Measurements from ENCODE around the gene APBB1IP. TPM values are rescaled to one million over a fixed set of nuclear protein-coding genes. Genes with fewer than 3 reads are reported as not detected.

The APBB1IP gene
- total and polyA plus RNA-seq, 9 of the 15 experiments (the other 6 are each of a cell fraction or from before 2014, with no cell fraction given): 0.03 to 0.11 (median 0.06) TPM; not detected in 4

DNA sequence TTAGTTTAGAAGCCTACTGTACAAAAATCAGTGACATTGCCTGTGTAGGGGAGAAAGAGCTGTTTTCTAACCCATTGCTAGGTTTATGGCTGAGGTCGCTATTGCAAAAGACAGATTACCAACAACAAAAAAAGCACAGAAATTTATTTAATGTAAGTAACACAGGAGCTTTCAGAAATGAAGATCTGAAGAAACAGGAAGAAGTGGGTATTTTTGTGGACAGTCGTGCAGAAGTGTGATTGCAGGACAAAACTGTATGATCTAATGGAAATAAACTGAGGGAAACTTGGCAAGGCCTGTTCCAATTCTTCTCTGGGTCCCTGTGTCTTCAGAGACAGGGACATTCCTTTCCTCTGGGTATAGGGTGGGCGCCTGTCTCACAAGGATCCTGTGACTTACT, 87.4 kb downstream of the APBB1IP start:
- H2AFZ ChIP-seq (ENCODE audit: low read depth, low read length): no peak overlapping the region
- no peaks in the 10 kb centered on the region for H3K4me1 ChIP-seq (replicated peaks in 1 of 2; ENCODE audit: control insufficient read depth in 2 of 2, insufficient read depth in 2 of 2, low read length in 2 of 2)
- H3K9ac ChIP-seq (ENCODE audit: insufficient read depth in 1 of 2, low read depth in 2 of 2, low read length in 2 of 2): no peak overlapping the region
- H3K36me3 ChIP-seq (ENCODE audit: control insufficient read depth, insufficient read depth, low read length): no peaks in the 10 kb centered on the region
- 0% methylated on average over 3 of the region's 3 CpGs for WGBS (ENCODE audit: insufficient coverage, low coverage, missing lambda C conversion rate)
- ATAC-seq: no peak
- no peak overlapping the region for H3K4me2 ChIP-seq (ENCODE audit: insufficient read depth, low read length)
- no peaks in the 10 kb centered on the region for H4K20me1 ChIP-seq (replicated peaks; ENCODE audit: control insufficient read depth, insufficient read depth, low read length)
- CTCF ChIA-PET (ENCODE audit: low intra/inter-chr PET ratio): no interaction called here
- no peak for FAIRE-seq
- peaks cover 3 to 5% of the 10 kb centered on the region in 2 experiments; a peak in 1 of 5 replicates for H3K27me3 ChIP-seq (ENCODE audit: control insufficient read depth in 2 of 2, insufficient read depth in 2 of 2, low read length in 2 of 2)
- POLR2A ChIA-PET: interaction anchor here (0.6 kb wide), 1 partner anchor 1910 kb away, joined by 3 read pairs; no protein-coding TSS in a partner anchor
- no peaks in the 10 kb centered on the region for H3K79me2 ChIP-seq (ENCODE audit: control insufficient read depth, insufficient read depth, low read length)
- no TSS peak for BruUV-seq (replicated peaks)
- no peak overlapping the region for H3K4me3 ChIP-seq
- DNase-seq (ENCODE audit: extremely low read depth in 1 of 4, low spot score in 3 of 4): no peak
- H3K9me1 ChIP-seq (ENCODE audit: control insufficient read depth, insufficient read depth, low read length): no peaks in the 10 kb centered on the region
- H3K27ac ChIP-seq (ENCODE audit: extremely low read depth, low read depth, low read length): no peak overlapping the region
- no peaks in the 10 kb centered on the region for H3K9me3 ChIP-seq (replicated peaks; ENCODE audit: control insufficient read depth, insufficient read depth, low read depth, low read length)
- in situ Hi-C loops (cut with MboI) (no loop called here), intact Hi-C loops (cut with micrococcal nuclease) (no loop called here)
- TF ChIP-seq GTF2F1 (IDR thresholded peaks at IDR 0.05; ENCODE audit: low read depth, low read length) (no peak), ZNF134 (CRISPR knock-in tag; conservative IDR thresholded peaks at IDR 0.05) (no peak), SNRNP70 (optimal IDR thresholded peaks at IDR 0.05; ENCODE audit: low read depth, low read length) (no peak), GATAD2A (IDR thresholded peaks at IDR 0.05) (no peak), SAFB2 (IDR thresholded peaks at IDR 0.05; ENCODE audit: borderline replicate concordance, low read depth, low read length, severe bottlenecking) (no peak), TAF9B (IDR thresholded peaks at IDR 0.05; ENCODE audit: partially characterized antibody) (no peak), CREM (IDR thresholded peaks at IDR 0.05; ENCODE audit: low read depth) (no peak), ZNF324 (CRISPR knock-in tag; IDR thresholded peaks at IDR 0.05) (no peak), MAFG (tag; conservative IDR thresholded peaks at IDR 0.05) (no peak), FUS (optimal IDR thresholded peaks at IDR 0.05; ENCODE audit: low read depth, low read length) (no peak), RBBP5 (IDR thresholded peaks at IDR 0.05; ENCODE audit: borderline replicate concordance, insufficient read depth, low read length, poor library complexity, severe bottlenecking) (no peak), CBFB (CRISPR knock-in tag; IDR thresholded peaks at IDR 0.05) (no peak), ZNF311 (CRISPR knock-in tag; IDR thresholded peaks at IDR 0.05) (no peak), HNRNPUL1 (IDR thresholded peaks at IDR 0.05; ENCODE audit: low read length) (no peak), FOSL1 (tag; conservative IDR thresholded peaks at IDR 0.05) (no peak)
- TF ChIP-seq, protein P1, sequence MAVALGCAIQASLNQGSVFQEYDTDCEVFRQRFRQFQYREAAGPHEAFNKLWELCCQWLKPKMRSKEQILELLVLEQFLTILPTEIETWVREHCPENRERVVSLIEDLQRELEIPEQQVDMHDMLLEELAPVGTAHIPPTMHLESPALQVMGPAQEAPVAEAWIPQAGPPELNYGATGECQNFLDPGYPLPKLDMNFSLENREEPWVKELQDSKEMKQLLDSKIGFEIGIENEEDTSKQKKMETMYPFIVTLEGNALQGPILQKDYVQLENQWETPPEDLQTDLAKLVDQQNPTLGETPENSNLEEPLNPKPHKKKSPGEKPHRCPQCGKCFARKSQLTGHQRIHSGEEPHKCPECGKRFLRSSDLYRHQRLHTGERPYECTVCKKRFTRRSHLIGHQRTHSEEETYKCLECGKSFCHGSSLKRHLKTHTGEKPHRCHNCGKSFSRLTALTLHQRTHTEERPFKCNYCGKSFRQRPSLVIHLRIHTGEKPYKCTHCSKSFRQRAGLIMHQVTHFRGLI (CRISPR knock-in tag; IDR thresholded peaks at IDR 0.05): no peak
- TF ChIP-seq, protein P2, sequence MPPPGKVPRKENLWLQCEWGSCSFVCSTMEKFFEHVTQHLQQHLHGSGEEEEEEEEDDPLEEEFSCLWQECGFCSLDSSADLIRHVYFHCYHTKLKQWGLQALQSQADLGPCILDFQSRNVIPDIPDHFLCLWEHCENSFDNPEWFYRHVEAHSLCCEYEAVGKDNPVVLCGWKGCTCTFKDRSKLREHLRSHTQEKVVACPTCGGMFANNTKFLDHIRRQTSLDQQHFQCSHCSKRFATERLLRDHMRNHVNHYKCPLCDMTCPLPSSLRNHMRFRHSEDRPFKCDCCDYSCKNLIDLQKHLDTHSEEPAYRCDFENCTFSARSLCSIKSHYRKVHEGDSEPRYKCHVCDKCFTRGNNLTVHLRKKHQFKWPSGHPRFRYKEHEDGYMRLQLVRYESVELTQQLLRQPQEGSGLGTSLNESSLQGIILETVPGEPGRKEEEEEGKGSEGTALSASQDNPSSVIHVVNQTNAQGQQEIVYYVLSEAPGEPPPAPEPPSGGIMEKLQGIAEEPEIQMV (tag; conservative IDR thresholded peaks at IDR 0.05; ENCODE audit: low read depth): no peak

All from K562 (cell line).